ENCODE measurements around the gene PLPPR1.
"Not testable (repeated sequence)": the region's sequence is repeated elsewhere in the genome, so short reads cannot be mapped to it uniquely, and the experiment has no call there.

PLPPR1 gene

DNA sequence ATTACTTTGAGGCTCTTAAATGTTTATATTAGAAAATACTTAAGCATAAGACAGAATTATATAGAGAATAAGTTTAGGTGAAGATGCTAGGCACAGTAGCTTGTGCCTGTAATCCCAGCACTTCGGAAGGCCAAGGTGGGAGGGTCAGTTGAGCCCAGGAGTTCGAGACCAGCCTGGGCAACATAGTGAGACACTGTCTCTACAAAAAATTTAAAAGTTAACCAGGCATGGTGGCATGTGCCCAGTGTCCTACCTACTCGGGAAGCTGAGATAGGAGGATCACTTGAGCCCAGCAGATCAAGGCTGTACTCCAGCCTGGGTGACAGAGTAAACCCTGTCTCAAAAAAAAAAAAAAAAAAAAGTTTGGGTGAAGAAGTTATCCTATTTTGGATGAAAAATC, 294.6 kb downstream of the PLPPR1 start:
- POLR2A ChIA-PET: no interaction called here
- CTCF ChIA-PET: interaction anchor here (1.0 to 1.3 kb wide), 2 partner anchors 12 to 18 kb away, joined by 3 read pairs; no protein-coding TSS in a partner anchor

DNA sequence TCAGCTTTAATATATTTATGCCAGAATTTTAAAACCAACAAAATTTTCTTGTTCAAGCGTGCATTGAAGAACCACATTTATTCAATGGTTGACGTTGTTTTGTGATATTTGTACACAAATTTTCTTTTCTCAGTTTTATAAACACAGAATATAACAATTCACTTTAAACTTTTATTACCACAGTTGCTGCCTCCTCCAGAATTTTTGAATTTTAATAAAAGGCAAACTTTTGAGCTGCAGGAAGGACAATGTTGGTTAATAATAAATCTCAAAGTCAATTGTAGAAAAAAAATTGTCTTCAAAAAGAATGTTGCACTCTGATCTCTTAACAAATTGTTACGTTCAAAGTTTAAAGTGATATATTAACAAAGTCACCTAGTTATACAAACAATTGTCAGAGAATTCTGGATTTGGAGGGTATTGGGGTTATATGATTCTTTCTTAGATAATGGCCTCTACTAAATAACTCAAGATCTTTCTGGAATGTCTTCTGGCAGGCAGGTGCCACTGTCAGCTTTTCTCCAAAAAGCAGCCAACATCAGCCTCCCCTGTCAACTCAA, 295.8 kb downstream of the PLPPR1 start:
- ChIA-PET CTCF (interaction anchor here (0.7 to 1.3 kb wide), 2 partner anchors 12 to 22 kb away, joined by 3 to 5 read pairs; no protein-coding TSS in a partner anchor), POLR2A (no interaction called here)
- TF ChIP-seq, protein P1, sequence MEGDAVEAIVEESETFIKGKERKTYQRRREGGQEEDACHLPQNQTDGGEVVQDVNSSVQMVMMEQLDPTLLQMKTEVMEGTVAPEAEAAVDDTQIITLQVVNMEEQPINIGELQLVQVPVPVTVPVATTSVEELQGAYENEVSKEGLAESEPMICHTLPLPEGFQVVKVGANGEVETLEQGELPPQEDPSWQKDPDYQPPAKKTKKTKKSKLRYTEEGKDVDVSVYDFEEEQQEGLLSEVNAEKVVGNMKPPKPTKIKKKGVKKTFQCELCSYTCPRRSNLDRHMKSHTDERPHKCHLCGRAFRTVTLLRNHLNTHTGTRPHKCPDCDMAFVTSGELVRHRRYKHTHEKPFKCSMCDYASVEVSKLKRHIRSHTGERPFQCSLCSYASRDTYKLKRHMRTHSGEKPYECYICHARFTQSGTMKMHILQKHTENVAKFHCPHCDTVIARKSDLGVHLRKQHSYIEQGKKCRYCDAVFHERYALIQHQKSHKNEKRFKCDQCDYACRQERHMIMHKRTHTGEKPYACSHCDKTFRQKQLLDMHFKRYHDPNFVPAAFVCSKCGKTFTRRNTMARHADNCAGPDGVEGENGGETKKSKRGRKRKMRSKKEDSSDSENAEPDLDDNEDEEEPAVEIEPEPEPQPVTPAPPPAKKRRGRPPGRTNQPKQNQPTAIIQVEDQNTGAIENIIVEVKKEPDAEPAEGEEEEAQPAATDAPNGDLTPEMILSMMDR (IDR thresholded peaks at IDR 0.05; ENCODE audit: control extremely low read depth, extremely low read depth, low read depth, missing control alignments): no peak
- DNase-seq (ENCODE audit: extremely low spot score): no peak

More for the DNA sequence above, 294.6 kb downstream of the PLPPR1 start:
- TF ChIP-seq, protein P1 (IDR thresholded peaks at IDR 0.05; ENCODE audit: control extremely low read depth, extremely low read depth, low read depth, missing control alignments): no peak
- DNase-seq (ENCODE audit: extremely low spot score): no peak

DNA sequence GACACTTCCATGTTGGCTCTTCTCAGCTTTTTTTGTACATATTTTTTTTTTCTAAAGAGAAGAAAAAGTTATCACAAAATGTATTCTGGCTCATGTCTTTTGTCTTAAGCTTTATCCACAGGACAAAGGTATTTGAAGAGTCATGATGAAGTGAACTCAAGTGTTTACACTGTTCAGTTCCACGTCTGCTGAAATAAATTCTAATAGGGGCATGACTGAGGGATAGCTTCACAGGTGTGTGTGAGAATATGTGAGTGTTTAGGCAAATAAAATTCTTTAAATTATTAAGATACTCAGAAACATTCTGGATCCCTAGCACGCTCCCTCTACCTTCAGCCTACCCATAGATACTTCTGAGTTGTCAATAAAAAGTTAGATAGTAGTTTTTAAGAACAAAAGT, 296.5 kb downstream of the PLPPR1 start:
- POLR2A ChIA-PET: no interaction called here
- TF ChIP-seq, protein P1 (IDR thresholded peaks at IDR 0.05; ENCODE audit: control extremely low read depth, extremely low read depth, low read depth, missing control alignments): no peak
- CTCF ChIA-PET: interaction anchor here (2.3 kb wide), 1 partner anchor 13 kb away, joined by 12 read pairs; no protein-coding TSS in a partner anchor
- DNase-seq (ENCODE audit: extremely low spot score): no peak

DNA sequence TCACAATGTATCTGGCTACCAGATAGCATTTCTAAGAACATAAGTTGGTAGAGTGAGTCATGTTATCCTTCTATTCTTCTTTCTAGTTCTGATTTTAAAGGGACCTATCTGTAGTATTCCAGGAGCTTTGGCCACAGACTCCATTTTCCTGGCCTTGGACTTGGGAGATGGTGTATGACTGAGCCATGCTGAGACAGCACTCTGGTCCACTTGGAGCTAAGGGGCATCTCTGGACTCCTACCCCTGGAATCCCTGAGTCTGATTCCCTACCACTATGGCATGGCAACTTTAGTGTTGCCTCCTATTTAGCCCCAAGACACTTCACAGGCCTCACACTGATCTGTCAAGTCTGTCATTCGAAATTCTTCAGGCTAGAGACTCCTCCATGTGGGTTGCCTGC, 297.5 kb downstream of the PLPPR1 start:
- TF ChIP-seq, protein P1 (IDR thresholded peaks at IDR 0.05; ENCODE audit: control extremely low read depth, extremely low read depth, low read depth, missing control alignments): no peak
- POLR2A ChIA-PET: no interaction called here
- DNase-seq (ENCODE audit: extremely low spot score): no peak
- CTCF ChIA-PET: interaction anchor here (1.5 to 2.3 kb wide), 2 partner anchors 14 kb away, joined by 3 to 12 read pairs; no protein-coding TSS in a partner anchor

DNA sequence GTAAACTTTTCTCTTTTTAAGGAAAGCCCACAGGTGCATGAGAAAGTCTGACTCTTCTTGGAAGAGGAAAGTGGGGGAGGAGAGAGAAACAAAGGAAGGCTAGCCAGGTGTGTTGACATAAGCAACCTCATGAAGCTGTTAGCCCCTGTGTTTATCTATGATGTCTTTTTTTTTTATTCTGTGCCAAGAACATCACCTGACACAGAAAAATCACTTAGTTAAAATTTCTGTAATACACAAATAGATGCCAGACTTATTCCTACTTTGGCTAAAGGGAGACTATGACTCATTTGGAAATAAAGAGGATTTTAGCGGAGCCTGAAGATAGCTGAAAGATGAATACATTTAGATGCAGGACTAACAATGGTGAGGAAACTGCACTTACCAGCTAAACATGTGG, 298.0 kb downstream of the PLPPR1 start:
- POLR2A ChIA-PET: no interaction called here
- CTCF ChIA-PET: interaction anchor here (1.5 to 2.3 kb wide), 2 partner anchors 13 to 15 kb away, joined by 3 to 12 read pairs; no protein-coding TSS in a partner anchor
- no peak for DNase-seq (ENCODE audit: extremely low spot score)
- TF ChIP-seq, protein P1 (IDR thresholded peaks at IDR 0.05; ENCODE audit: control extremely low read depth, extremely low read depth, low read depth, missing control alignments): no peak

DNA sequence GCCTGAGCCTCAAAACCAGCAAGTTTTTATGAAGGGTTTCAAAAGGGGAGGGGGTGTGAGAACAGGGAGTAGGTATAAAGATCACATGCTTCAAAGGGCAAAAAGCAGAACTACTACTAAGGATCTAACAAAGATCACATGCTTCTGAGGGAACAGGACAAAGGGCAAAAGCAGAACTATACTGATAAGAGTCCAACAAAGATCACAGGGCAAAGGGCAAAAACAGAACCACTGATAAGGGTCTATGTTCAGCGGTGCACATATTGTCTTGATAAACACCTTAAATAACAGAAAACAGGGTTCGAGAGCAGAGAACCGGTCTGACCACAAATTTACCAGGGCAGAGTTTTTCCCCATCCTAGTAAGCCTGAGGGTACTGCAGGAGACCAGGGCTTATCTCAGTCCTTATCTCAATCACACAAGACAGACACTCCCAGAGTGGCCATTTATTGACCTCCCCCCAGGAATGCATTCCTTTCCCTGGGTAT, 298.9 kb downstream of the PLPPR1 start:
- POLR2A ChIA-PET; DNase-seq (ENCODE audit: extremely low spot score): not testable (repeated sequence)
- CTCF ChIA-PET: interaction anchor here (1.5 kb wide), 1 partner anchor 12 kb away, joined by 3 read pairs; no protein-coding TSS in a partner anchor

DNA sequence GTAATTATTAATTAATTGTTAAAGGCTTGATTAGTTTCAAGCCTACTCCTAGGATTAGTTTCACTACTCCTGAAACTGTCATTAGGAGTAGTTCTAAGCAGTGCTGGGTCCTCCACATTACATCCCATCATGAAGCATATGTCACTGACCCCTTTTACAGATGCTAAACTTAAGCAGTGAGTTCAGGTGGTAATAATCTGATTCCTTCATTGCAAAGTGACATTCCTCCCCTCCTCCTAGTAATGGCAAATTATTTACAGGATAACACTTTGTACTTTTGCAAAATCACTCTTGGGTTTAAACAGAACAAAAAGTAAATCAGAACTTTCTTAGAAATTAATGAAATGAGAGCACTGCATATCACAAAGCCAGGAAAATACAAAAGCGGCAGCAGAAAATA, 303.8 kb downstream of the PLPPR1 start:
- CTCF ChIA-PET: no interaction called here
- POLR2A ChIA-PET: no interaction called here
- TF ChIP-seq, protein P1 (IDR thresholded peaks at IDR 0.05; ENCODE audit: control extremely low read depth, extremely low read depth, low read depth, missing control alignments): no peak
- DNase-seq (ENCODE audit: extremely low spot score): no peak

Data from GM10248 (cell line).